K562 (cell line): ENCODE data around the gene PMEPA1. TPM values are rescaled to one million over a fixed set of nuclear protein-coding genes. Genes with fewer than 3 reads are reported as not detected.

ENCODE experiments used
- ATAC-seq: fragments of 200-7000 bp; cut with Tn5 transposase; 3 replicates; pipeline ENCODE4 v1.9.1; 2020; ENCODE audit warnings: moderate library complexity
- BruUV-seq: library from RNA; stranded (reverse); fragments of 400-500 nt; replicated peaks from 2 replicates; lab custom pipeline; 2021; lab: Mats Ljungman, UMichigan
- CTCF ChIA-PET: fragments of 300-600 bp; formaldehyde crosslinking; extraction: SDS; loops from one replicate; lab custom pipeline; 2021; ENCODE audit warnings: low intra/inter-chr PET ratio; lab: Yijun Ruan, JAX
- POLR2A ChIA-PET: fragments of 300-600, 350-650 bp; sonication (Branson Sonifier 250); formaldehyde crosslinking; extraction: SDS; loops from one replicate; lab custom pipeline; 2021; ENCODE audit warnings: antibody characterized with exemption, inconsistent platforms; lab: Yijun Ruan, JAX
- DNase-seq, 4 experiments: peaks; one replicate each; pipeline versions ENCODE4 v3.0.0 to v3.0.0-alpha.2; 2011 to 2018; ENCODE audit warnings: low spot score in 3 of 4, mixed read lengths in 3 of 4; ENCODE audit errors: extremely low read depth in 1 of 4
- FAIRE-seq: peaks from 2 replicates; lab custom pipeline; 2011; peaks lifted over from hg19 to GRCh38; lab: Jason Lieb, UNC
- H2AFZ ChIP-seq: 2 replicates; pipeline ENCODE4 v1.6.0; 2011; ENCODE audit warnings: low read depth, low read length, control low read depth, inconsistent platforms
- H3K27ac ChIP-seq: fragments of 200-600 bp; 3 replicates; pipeline ENCODE4 v1.8.0; 2011; ENCODE audit warnings: low read depth, mild to moderate bottlenecking, control low read depth, inconsistent platforms, low read length, moderate library complexity, mixed read lengths; ENCODE audit errors: extremely low read depth
- H3K27me3 ChIP-seq, 2 experiments: fragments of 300-600 bp in 1 of 2; 2 replicates in 1 of 2; 3 replicates in 1 of 2; pipeline versions ENCODE4 v1.6.0 to v1.8.0; 2011; ENCODE audit warnings: inconsistent platforms in 2 of 2, low read length in 2 of 2, mild to moderate bottlenecking in 1 of 2, mixed read lengths in 1 of 2, moderate library complexity in 1 of 2; ENCODE audit not compliant: control insufficient read depth in 2 of 2, insufficient read depth in 2 of 2
- H3K36me3 ChIP-seq: fragments of 300-600 bp; 3 replicates; pipeline ENCODE4 v1.8.0; 2011; ENCODE audit warnings: mild to moderate bottlenecking, low read length, inconsistent platforms; ENCODE audit not compliant: control insufficient read depth, insufficient read depth
- H3K4me1 ChIP-seq, 2 experiments: fragments of 200-600 bp in 1 of 2; replicated peaks in 1 of 2; 2 replicates in 1 of 2; 3 replicates in 1 of 2; pipeline versions ENCODE4 v1.5.1 to v1.8.0; 2011; ENCODE audit warnings: inconsistent platforms in 2 of 2, low read length in 2 of 2, mild to moderate bottlenecking in 1 of 2, mixed read lengths in 1 of 2, moderate library complexity in 1 of 2; ENCODE audit not compliant: control insufficient read depth in 2 of 2, insufficient read depth in 2 of 2
- H3K4me2 ChIP-seq: 2 replicates; pipeline ENCODE4 v1.6.1; 2011; ENCODE audit warnings: low read length, control low read depth, inconsistent platforms, mixed read lengths; ENCODE audit not compliant: insufficient read depth
- H3K4me3 ChIP-seq: fragments of 200-600 bp; sonication (generic), shearing (Covaris generic); 2 replicates; pipeline ENCODE4 v1.5.1; 2016; ENCODE audit warnings: control low read depth, inconsistent platforms
- H3K79me2 ChIP-seq: fragments of 200-600 bp; 3 replicates; pipeline ENCODE4 v1.8.0; 2011; ENCODE audit warnings: low read length, inconsistent platforms; ENCODE audit not compliant: control insufficient read depth, insufficient read depth
- H3K9ac ChIP-seq, 2 experiments: 2 replicates each; pipeline versions ENCODE4 v1.6.0 to v1.6.1; 2011; ENCODE audit warnings: low read depth in 2 of 2, low read length in 2 of 2, control low read depth in 1 of 2, inconsistent platforms in 1 of 2, mild to moderate bottlenecking in 1 of 2, mixed read lengths in 1 of 2; ENCODE audit not compliant: insufficient read depth in 1 of 2
- H3K9me1 ChIP-seq: one replicate; pipeline ENCODE4 v1.6.0; 2011; ENCODE audit warnings: inconsistent platforms, mild to moderate bottlenecking, low read length, moderate library complexity; ENCODE audit not compliant: control insufficient read depth, insufficient read depth
- H3K9me3 ChIP-seq: replicated peaks from 2 replicates; pipeline ENCODE4 v1.5.1; 2011; ENCODE audit warnings: low read depth, low read length, inconsistent platforms; ENCODE audit not compliant: control insufficient read depth, insufficient read depth
- H4K20me1 ChIP-seq: replicated peaks from 2 replicates; pipeline ENCODE4 v1.6.1; 2011; ENCODE audit warnings: low read length, inconsistent platforms, mixed read lengths; ENCODE audit not compliant: control insufficient read depth, insufficient read depth
- BACH1 ChIP-seq: fragments of 200-800 bp; sonication (Bioruptor generic); IDR thresholded peaks from 2 replicates; pipeline ENCODE4 v1.6.1; 2016; ENCODE audit warnings: missing genetic modification characterization, missing compliant biosample characterization
- CLOCK ChIP-seq: fragments of 250-450 bp; sonication (Bioruptor Pico); IDR thresholded peaks from 2 replicates; pipeline ENCODE4 v1.4.0; 2020; ENCODE audit warnings: mild to moderate bottlenecking, moderate library complexity, borderline replicate concordance
- E2F8 ChIP-seq: fragments of 450-650 bp; IDR thresholded peaks from 2 replicates; pipeline ENCODE4 v1.7.1; 2018; ENCODE audit warnings: mild to moderate bottlenecking, low read depth; ENCODE audit not compliant: partially characterized antibody
- ESRRB ChIP-seq: fragments of 250-450 bp; sonication (Bioruptor Pico); IDR thresholded peaks from 2 replicates; pipeline ENCODE4 v1.5.0; 2020; ENCODE audit warnings: mild to moderate bottlenecking, moderate library complexity, borderline replicate concordance
- ETS2 ChIP-seq: IDR thresholded peaks from 2 replicates; pipeline ENCODE4 v1.6.1; 2016; ENCODE audit warnings: borderline replicate concordance, missing genetic modification characterization, mild to moderate bottlenecking, moderate library complexity, missing compliant biosample characterization; ENCODE audit not compliant: poor library complexity, severe bottlenecking
- GABPB1 ChIP-seq: sonication (generic); formaldehyde crosslinking; IDR thresholded peaks from 2 replicates; pipeline ENCODE4 v1.8.0; 2022; ENCODE audit warnings: mild to moderate bottlenecking, missing genetic modification reagents
- HDAC2 ChIP-seq: fragments of 450-650 bp; IDR thresholded peaks from 2 replicates; pipeline ENCODE4 v1.6.1; 2016; ENCODE audit warnings: mild to moderate bottlenecking
- KLF10 ChIP-seq: fragments of 250-450 bp; sonication (Bioruptor Pico); IDR thresholded peaks from 2 replicates; pipeline ENCODE4 v1.6.1; 2021; ENCODE audit warnings: matching md5 sums
- MEIS2 ChIP-seq: fragments of 450-650 bp; IDR thresholded peaks from 2 replicates; pipeline ENCODE4 v1.6.1; 2014; ENCODE audit warnings: mild to moderate bottlenecking; ENCODE audit not compliant: partially characterized antibody
- MLLT1 ChIP-seq, 2 experiments: fragments of 450-650 bp; IDR thresholded peaks; 2 replicates each; pipeline ENCODE4 v1.6.1; 2016
- PTTG1 ChIP-seq: fragments of 450-650 bp; IDR thresholded peaks from 2 replicates; pipeline ENCODE4 v1.6.1; 2016; ENCODE audit warnings: low read depth, mild to moderate bottlenecking, missing genetic modification characterization, missing compliant biosample characterization
- SNIP1 ChIP-seq: fragments of 450-650 bp; IDR thresholded peaks from 2 replicates; pipeline ENCODE4 v1.7.1; 2017; ENCODE audit warnings: low read depth, mild to moderate bottlenecking
- TBL1XR1 ChIP-seq, 2 experiments: IDR thresholded peaks; 2 replicates each; pipeline ENCODE4 v1.6.1; 2012; ENCODE audit warnings: improper control_type of control experiment in 2 of 2, low read length in 2 of 2, mild to moderate bottlenecking in 1 of 2
- U2AF2 ChIP-seq: fragments of 200-400 bp; formaldehyde crosslinking; optimal IDR thresholded peaks from 2 replicates; pipeline ENCODE3; 2017; ENCODE audit warnings: low read depth, mild to moderate bottlenecking, low read length
- ZNF311 ChIP-seq: fragments of 250-450 bp; sonication (Bioruptor Pico); IDR thresholded peaks from 2 replicates; pipeline ENCODE4 v1.4.0; 2020; ENCODE audit warnings: mild to moderate bottlenecking, moderate library complexity
- ZNF507 ChIP-seq: conservative IDR thresholded peaks from 2 replicates; pipeline ENCODE4 v1.6.1; 2017; ENCODE audit warnings: missing genetic modification characterization, missing compliant biosample characterization
- WGBS: fragments of 100-300 bp; shearing (Covaris generic); methylation state at CpG from one replicate; pipeline ENCODE4 v1.1.6; 2016; ENCODE audit warnings: low coverage, mixed read lengths; ENCODE audit not compliant: insufficient coverage; ENCODE audit errors: missing lambda C conversion rate; 5-methylcytosine and 5-hydroxymethylcytosine counted together
- in situ Hi-C: fragments of 300-500 bp; cut with MboI; formaldehyde crosslinking; loops from 4 replicates; pipeline ENCODE4 v1.15.0; 2018; ENCODE audit warnings: inconsistent platforms, mixed read lengths
- intact Hi-C: fragments of 100-400 bp; cut with micrococcal nuclease; formaldehyde crosslinking; loops from 2 replicates; pipeline ENCODE4 v1.14.2; 2022
- polyA plus RNA-seq, 8 experiments: library from polyadenylated mRNA; depleted of rRNA in 4 of 8; stranded (reverse) in 5 of 8; unstranded in 3 of 8; fragments of >200 nt; fragmentation: Nextera tagmentation in 2 of 8; fragmentation: Illumina TruSeq in 1 of 8; extraction: Ambion mirVana in 2 of 8; extraction: Trizol in 1 of 8; gene quantifications; 2 replicates each; pipeline versions ENCODE4 v1.2.1 to v1.2.3, GENCODE V29; 2011 to 2014; ENCODE audit warnings: inconsistent platforms in 1 of 8, missing spikeins in 1 of 8
- total RNA-seq, 7 experiments: library from RNA; depleted of rRNA in 6 of 7; stranded (reverse); fragments of >200 nt in 6 of 7; fragmentation: Illumina TruSeq in 2 of 7; extraction: Trizol in 2 of 7; gene quantifications; 2 replicates each; pipeline versions ENCODE4 v1.2.1 to v1.2.3, GENCODE V29; 2011 to 2021; ENCODE audit warnings: low replicate concordance in 1 of 7

The PMEPA1 gene
- total and polyA plus RNA-seq, 9 of the 15 experiments (the other 6 are each of a cell fraction or from before 2014, with no cell fraction given) = 0.16 TPM; not detected in 8

GRCh38 chr20:57742507-57743181 is 32.8 kb upstream of the PMEPA1 start:
- CTCF ChIA-PET = no interaction called here
- 1% methylated on average over 11 of the region's 11 CpGs for WGBS
- intact Hi-C loops = no loop called here
- POLR2A ChIA-PET = interaction anchor here (0.8 kb wide), 2 partner anchors 49 to 124 kb away, joined by 3 read pairs; no protein-coding TSS in a partner anchor
- no peak overlapping the region for H2AFZ ChIP-seq
- H3K9ac ChIP-seq = no peak overlapping the region
- no peaks in the 10 kb centered on the region for H3K9me1 ChIP-seq
- H3K27ac ChIP-seq = no peak overlapping the region
- DNase-seq (no peak), ATAC-seq (no peak), FAIRE-seq (no peak)
- H4K20me1 ChIP-seq = no peaks in the 10 kb centered on the region
- H3K27me3 ChIP-seq = peaks cover 0 to 25% of the 10 kb centered on the region in 2 experiments; a peak in 2 of 5 replicates
- H3K4me1 ChIP-seq = no peaks in the 10 kb centered on the region; a peak in 1 of 5 replicates
- no TSS peak for BruUV-seq
- TF ChIP-seq KLF10 (CRISPR knock-in tag) (no peak), ESRRB (CRISPR knock-in tag) (no peak), U2AF2 (no peak), SNIP1 (no peak), MEIS2 (no peak), CLOCK (CRISPR knock-in tag) (no peak), ETS2 (no peak), BACH1 (tag) (no peak), HDAC2 (no peak), PTTG1 (tag) (no peak), MLLT1 (IDR thresholded peaks at IDR 0.05) (no peak), TBL1XR1 (IDR thresholded peaks at IDR 0.05; ENCODE audit: low read length in 2 of 2) (no peak), ZNF311 (CRISPR knock-in tag) (no peak), GABPB1 (no peak), ZNF507 (tag) (no peak), E2F8 (no peak)
- in situ Hi-C loops = no loop called here
- no peak overlapping the region for H3K4me3 ChIP-seq
- H3K36me3 ChIP-seq = no peaks in the 10 kb centered on the region
- no peak overlapping the region for H3K4me2 ChIP-seq
- no peaks in the 10 kb centered on the region for H3K9me3 ChIP-seq
- H3K79me2 ChIP-seq = no peaks in the 10 kb centered on the region
